ENCODE measurements around the gene DMRTC2.

DMRTC2 gene

GRCh38 chr19:41847351-41848105 is 2.7 kb downstream of the DMRTC2 start:
- DNase-seq: no peak

DNA sequence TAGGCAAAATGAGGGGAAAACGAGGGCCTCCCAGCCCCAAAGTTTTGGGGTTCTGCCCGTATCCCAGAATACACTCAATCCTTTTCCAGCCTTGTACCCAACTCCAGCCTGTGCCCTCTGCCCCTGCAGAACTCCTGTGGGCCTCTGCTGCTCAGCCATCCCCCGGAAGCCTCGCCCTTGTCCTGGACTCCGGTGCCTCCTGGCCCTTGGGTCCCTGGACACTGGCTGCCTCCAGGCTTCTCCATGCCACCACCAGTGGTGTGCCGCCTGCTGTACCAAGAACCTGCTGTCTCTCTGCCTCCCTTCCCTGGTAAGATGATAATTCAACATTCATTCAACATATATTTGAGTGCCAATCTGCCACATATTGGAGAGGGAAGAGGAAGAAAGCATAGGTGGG is 3.8 kb downstream of the DMRTC2 start:
- DNase-seq: no peak

- no peak for DNase-seq
These were observed 4.2 kb downstream of the DMRTC2 start for GRCh38 chr19:41849067-41849466.

DNA sequence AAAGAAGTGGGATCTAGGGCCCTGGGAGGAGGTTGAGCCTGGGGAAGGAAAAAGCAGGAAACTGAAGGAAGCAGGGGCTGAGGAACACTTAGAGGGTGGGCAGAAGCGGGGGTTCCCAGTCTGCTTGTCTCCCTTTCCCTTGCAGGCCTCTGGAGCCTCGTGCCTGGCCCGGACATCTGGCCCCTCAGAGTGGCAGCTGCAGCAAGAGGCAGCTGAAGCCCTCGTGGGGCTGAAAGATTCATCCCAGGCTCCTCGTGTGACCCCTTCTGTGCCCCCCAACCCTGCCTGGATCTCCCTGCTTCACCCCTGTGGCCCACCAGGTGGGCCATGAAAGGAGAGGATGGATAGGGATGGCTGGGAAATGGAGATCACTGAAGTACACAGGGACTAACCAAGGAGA is 5.5 kb downstream of the DMRTC2 start:
- DNase-seq: no peak

DNA sequence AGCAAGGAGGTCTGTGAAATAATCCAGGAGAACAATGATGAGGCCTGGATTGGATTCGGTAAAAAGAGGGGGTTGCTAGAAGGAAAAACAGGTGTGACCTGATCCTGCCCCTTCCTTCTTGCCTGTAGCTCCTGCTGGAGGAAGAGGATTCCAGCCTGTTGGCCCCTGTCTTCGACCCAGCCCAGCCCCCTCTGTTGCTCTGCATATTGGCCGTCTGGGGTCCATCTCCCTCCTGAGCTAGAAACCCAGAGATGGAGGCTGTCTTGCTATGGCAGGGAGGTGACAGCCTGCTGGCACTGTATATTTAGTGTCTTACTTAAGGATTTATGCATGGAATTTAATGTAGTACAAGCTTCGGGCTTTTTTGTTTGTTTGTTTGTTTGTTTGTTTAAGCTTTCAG is 6.6 kb downstream of the DMRTC2 start:
- DNase-seq: no peak

- no peak for DNase-seq
These were observed 8.5 kb downstream of the DMRTC2 start for GRCh38 chr19:41853344-41853743.

DNA sequence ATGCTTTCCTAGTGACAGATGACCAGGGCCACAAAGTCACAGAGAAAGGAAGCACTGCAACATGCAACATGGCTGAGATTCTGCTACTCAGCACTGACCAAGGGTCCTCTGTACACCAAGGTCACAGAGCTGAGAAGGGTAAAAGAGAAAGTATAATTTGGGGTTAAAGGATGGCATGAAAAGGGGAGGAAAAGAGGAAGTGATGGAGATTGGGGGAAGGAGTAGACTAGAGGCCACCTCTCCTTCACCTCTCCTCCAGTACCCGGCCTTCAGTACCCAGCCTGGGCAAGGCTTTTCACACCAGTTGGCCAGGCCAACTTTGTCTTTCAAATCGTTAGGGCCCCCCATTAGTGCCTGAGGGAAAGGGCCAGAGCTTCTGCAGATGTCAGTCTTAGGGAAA is 8.9 kb downstream of the DMRTC2 start:
- no peak for DNase-seq

- DNase-seq: no peak
These were observed 14.4 kb downstream of the DMRTC2 start for GRCh38 chr19:41859213-41859617.

DNA sequence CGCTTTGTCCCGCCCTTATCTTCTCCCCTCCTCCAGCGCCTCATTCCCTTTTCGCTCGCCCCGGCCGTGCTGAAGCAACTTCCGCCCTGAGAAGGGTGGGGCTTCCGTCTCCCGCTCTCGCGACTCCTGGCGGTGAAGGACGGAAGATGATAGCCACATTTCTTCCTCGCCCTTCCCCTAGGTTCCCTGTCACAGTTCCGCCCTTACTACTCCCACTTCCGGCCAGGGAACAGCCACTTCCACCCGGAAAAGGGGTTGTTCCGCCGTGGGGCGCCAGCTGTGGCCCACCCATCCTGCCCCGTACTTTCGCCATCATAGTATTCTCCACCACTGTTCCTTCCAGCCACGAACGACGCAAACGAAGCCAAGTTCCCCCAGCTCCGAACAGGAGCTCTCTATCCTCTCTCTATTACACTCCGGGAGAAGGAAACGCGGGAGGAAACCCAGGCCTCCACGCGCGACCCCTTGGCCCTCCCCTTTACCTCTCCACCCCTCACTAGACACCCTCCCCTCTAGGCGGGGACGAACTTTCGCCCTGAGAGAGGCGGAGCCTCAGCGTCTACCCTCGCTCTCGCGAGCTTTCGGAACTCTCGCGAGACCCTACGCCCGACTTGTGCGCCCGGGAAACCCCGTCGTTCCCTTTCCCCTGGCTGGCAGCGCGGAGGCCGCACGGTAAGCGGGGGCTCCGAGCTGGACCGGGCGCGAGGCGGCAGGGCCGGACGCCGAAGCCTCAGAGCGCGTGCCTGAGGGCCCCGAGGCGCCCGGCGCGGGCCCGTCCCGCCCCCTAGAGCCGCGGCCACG is 15.0 kb downstream of the DMRTC2 start, which contains the start of gene RPS19:
Gene RPS19 (plus strand): TSS at position 638 of the 801 bp plus-strand sequence. CDS start 520 bp downstream, outside the sequence.
- peak; percentile 97 for DNase-seq

- DNase-seq: peak; percentile 26
These were observed 15.7 kb downstream of the DMRTC2 start for GRCh38 chr19:41860419-41861115.

DNA sequence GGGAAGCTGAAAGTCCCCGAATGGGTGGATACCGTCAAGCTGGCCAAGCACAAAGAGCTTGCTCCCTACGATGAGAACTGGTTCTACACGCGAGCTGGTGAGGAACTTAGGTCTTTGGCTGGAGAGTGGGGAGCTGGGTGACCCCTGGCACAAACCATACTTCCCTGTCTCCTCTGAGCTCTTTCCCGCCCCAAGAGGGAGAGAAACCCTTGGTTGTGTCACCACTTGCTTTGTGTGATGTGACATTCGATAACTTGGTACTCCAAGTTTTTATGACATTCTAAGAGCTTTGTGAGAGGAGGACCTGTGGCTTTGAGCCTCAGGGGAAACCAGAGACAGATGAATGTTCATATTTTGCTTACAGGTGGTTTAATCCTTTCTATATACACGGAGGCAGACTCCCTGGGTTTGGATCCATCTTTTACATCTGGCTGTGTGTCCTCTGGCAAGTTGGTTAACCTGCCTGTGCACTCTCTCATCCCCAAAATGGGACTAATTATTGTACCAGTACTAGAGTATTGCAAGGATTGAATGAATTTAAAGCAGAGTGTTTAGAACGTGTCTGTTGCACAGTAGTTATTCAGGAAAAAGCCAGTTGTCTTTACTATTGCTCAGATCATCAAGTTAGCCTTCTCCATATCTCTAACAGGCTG is 16.4 kb downstream of the DMRTC2 start:
- DNase-seq: no peak

- DNase-seq: no peak
These were observed 17.0 kb downstream of the DMRTC2 start for GRCh38 chr19:41861846-41862245.

DNA sequence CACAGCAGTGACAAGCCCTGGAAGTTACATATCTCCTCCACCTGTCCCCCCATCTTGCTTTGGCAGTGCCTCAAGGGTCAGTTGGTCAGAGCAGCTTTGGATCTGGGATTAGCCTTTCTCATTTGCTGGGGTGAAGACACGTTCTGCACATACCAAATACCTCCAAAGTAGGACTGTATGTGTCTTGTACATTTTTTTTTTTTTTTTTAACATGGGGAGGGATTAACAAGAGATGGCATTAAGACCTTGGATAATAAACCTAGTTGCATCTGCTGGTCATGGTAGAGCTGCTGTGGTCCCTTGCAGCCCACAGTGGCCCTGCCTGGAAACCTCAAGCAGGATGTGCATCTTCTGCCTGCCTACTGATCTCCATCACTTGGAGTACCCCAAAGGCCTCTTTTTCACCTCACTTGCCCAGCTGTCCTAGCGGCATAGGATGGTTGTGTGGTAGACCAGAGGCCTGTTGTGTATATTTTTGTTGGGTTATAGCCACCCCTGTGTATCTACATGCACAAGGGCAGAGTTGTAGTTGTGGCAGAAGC is 17.7 kb downstream of the DMRTC2 start:
- no peak for DNase-seq

- no peak for DNase-seq
These were observed 18.5 kb downstream of the DMRTC2 start for GRCh38 chr19:41863209-41863931.

DNA sequence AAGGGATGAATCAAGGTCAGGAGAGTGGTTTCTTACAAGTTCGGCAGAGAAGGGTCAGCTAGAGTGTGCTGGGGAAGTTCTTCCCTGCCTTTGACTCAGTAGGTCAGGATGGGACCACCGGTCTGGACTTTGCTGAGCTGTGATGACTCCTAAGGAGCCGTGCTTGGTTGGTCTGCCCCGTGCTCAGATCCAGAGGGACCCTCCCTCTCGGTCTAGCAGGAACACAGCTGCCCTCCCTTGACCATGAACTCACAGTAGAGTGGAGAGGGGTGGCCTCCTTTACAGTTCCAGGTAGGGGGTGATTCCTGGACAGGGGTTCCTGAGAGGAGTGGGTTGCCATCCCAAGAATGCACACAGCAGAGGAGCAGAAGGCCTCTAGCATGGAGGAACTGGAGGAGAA is 19.5 kb downstream of the DMRTC2 start:
- DNase-seq: no peak

DNA sequence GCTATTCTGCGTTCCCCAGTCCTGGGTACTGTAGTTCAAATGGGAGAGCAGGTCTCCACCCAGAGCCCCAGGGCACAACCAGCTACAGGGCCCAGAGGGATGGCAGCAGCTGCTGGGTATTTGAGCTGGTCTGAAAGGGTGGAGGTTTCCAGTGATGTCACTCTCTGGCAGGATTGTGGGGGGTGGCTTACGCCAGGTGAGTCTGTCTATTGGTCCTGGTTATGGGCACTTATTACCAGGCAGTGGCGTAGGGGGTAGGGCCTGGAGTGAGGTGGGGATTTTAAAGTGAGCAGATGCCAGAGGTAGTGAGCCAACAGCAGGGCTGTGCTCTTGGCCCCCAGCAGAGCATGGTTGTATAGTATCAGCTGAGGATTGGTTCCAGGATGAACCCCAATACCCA is 21.4 kb downstream of the DMRTC2 start:
- DNase-seq: no peak

DNA sequence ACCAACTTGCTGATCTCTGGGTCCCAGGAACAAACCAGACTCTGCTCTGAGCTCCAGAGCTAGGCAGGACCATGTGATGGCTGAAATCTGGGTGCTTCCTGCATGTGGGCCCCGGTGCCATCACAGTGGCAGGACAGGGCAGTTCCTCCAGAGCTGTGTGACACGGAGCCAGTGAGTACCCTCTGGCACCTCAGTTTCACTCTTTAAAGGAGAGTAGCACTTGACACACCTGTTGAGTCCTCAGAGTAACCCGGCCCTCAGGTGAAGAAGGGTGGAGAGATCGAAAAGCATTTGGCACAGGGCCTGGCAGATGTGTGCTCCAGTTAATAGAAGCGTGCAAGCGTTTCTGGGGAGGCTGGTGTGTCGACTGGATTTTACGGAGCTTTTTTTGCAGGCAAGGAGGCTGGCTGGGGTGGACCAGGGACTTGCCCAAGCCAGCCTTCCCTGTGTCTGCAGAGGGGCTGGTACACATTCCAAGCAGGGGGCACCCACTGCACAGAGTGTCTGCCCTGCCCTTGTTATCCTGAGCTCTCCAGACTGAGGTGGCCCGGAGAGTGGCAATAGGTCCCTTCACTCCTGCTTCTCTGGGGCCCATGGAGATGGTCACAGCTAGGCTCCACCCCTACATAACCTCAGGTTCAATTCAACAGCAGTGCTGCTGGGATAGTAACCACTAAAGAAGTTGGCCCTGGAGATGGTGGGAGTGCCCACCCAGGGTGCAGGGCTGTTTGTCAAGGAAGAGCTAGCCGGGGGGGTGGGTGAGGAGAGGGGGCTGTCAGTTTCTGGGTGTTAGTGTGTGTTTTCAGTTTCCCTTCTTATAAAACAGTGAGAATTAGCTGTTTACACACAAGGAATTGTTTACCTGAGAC is 23.5 kb downstream of the DMRTC2 start:
- DNase-seq: no peak

DNA sequence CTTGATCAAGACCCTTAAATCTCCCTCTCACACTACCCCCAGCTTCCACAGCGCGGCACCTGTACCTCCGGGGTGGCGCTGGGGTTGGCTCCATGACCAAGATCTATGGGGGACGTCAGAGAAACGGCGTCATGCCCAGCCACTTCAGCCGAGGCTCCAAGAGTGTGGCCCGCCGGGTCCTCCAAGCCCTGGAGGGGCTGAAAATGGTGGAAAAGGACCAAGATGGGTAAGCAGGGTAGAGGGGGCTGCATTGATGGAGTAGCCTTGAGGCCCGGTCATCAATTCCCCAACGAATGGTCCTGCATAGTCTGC is 24.1 kb downstream of the DMRTC2 start:
- DNase-seq: no peak

DNA sequence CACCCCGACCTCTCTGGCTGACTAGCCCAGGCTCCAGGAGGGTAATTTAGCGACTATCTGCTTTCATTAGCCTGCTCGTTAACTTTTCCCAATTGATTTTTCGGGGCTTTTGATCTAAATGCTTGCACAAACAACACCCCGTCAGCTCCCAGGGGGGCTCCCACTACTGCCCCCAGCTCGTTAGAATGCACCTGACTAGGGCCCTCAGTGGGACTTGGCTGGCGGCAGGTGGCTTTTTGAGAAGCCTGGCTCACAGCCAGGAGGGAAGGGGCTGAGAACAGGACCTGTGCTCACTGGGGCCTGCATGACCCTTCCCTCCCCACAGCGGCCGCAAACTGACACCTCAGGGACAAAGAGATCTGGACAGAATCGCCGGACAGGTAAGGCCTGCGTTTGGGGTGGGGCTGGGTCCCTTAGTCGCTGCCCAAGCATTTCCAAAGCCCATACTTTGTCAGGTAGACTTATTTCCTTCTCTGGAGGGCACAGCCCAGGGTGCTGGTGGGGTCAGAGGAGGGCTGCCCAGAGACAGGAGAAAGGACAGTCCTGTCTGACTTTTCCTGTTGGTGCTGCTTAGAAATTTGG is 24.6 kb downstream of the DMRTC2 start:
- DNase-seq: no peak

DNA sequence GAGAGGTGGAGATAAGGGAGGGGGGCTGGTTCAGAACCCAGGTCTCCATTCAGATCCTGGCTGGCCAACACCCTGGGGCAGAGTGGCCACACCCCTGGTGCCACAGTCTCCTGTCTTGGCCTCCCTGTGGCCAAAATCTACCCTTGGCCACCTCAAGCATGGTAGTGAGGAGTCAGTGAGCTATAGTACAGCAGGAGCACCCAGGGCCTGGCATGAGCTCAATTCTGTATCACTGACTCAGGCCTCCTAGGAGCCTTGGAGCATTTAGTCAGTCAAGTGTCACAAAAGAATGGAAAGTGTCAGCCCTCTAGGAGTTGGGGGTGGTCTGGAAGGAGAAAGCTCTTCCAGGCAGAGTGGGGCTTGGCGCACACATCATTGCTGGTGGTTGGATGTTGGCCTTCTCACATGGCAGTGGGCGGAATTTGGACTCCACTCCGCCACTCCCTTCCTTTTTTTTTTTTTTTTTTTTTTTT is 25.6 kb downstream of the DMRTC2 start:
- no peak for DNase-seq
